ENCODE data around the gene LAMA4.

GRCh38 chr6:112191509-112192020, 62.8 kb downstream of the LAMA4 start:
- TF ChIP-seq EZH2 (IDR thresholded peaks at IDR 0.05) (no peak), POLR2AphosphoS5 (IDR thresholded peaks at IDR 0.05; ENCODE audit: borderline replicate concordance, low read depth, low read length) (no peak)

Data from SK-N-MC (cell line).